A673 (cell line): ENCODE measurements around the gene ASTN2. TPM values are rescaled to one million over a fixed set of nuclear protein-coding genes. Genes with fewer than 3 reads are reported as not detected.

ENCODE experiments used
- BruUV-seq: library from RNA; stranded (reverse); fragments of 400-500 nt; replicated peaks from 2 replicates; lab custom pipeline; 2021; lab: Mats Ljungman, UMichigan
- CTCF ChIA-PET: fragments of 300-600 bp; sonication (Branson Sonifier 250); formaldehyde crosslinking; loops from one replicate; lab custom pipeline; 2022; ENCODE audit warnings: antibody characterized with exemption; lab: Charles Lee
- POLR2A ChIA-PET: fragments of 300-600 bp; sonication (Branson Sonifier 250); formaldehyde crosslinking; loops from one replicate; lab custom pipeline; 2022; ENCODE audit warnings: antibody characterized with exemption; ENCODE audit not compliant: low non-redundant PET; lab: Charles Lee
- DNase-seq: peaks from one replicate; pipeline ENCODE4 v3.0.0-alpha.2; 2015; ENCODE audit warnings: low spot score
- H3K27ac ChIP-seq: fragments of 200-600 bp; sonication (generic); 2 replicates; pipeline ENCODE4 v1.5.1; 2016; ENCODE audit warnings: mixed run types, low read depth, mild to moderate bottlenecking, mixed read lengths, antibody characterized with exemption, low read length; ENCODE audit not compliant: poor library complexity, severe bottlenecking
- H3K27me3 ChIP-seq: fragments of 200-600 bp; sonication (generic); replicated peaks from 2 replicates; pipeline ENCODE4 v1.6.1; 2017; ENCODE audit warnings: mixed run types, low read depth, mild to moderate bottlenecking, mixed read lengths, antibody characterized with exemption, low read length; ENCODE audit not compliant: insufficient read depth, poor library complexity
- H3K36me3 ChIP-seq: fragments of 200-600 bp; sonication (generic); 2 replicates; pipeline ENCODE4 v1.6.1; 2016; ENCODE audit warnings: mixed run types, mild to moderate bottlenecking, mixed read lengths, antibody characterized with exemption, low read length; ENCODE audit not compliant: insufficient read depth, poor library complexity, severe bottlenecking
- H3K4me1 ChIP-seq: fragments of 200-600 bp; sonication (generic); 2 replicates; pipeline ENCODE4 v1.6.1; 2017; ENCODE audit warnings: mixed run types, mild to moderate bottlenecking, mixed read lengths, antibody characterized with exemption, low read length; ENCODE audit not compliant: insufficient read depth, poor library complexity, severe bottlenecking
- H3K4me3 ChIP-seq: fragments of 200-600 bp; sonication (generic); 2 replicates; pipeline ENCODE4 v1.5.1; 2016; ENCODE audit warnings: low read depth, mixed run types, mild to moderate bottlenecking, mixed read lengths, low read length; ENCODE audit not compliant: poor library complexity, severe bottlenecking
- H3K9me3 ChIP-seq: fragments of 200-600 bp; sonication (generic); 2 replicates; pipeline ENCODE4 v1.6.1; 2016; ENCODE audit warnings: mixed run types, low read depth, mild to moderate bottlenecking, mixed read lengths, antibody characterized with exemption, low read length; ENCODE audit not compliant: poor library complexity, severe bottlenecking
- CTCF ChIP-seq: fragments of 300-800, 200-600 bp; sonication (generic); conservative IDR thresholded peaks from 2 replicates; pipeline ENCODE4 v1.5.1; 2017; ENCODE audit warnings: low read depth, mild to moderate bottlenecking, antibody characterized with exemption, low read length, moderate library complexity, mixed read lengths
- EZH2 ChIP-seq: fragments of 200-600 bp; sonication (generic); IDR thresholded peaks from 2 replicates; pipeline ENCODE4 v1.6.1; 2017; ENCODE audit warnings: borderline replicate concordance, low read depth, mild to moderate bottlenecking, mixed read lengths, antibody characterized with exemption, low read length; ENCODE audit not compliant: poor library complexity, severe bottlenecking
- intact Hi-C: fragments of 100-400 bp; cut with micrococcal nuclease; formaldehyde crosslinking; loops from one replicate; pipeline ENCODE4 v1.10.0; 2022; ENCODE audit not compliant: unreplicated experiment
- total RNA-seq: library from RNA; stranded (reverse); gene quantifications from 2 replicates; pipeline ENCODE4 v1.2.3, GENCODE V29; 2021

ASTN2 gene
- total RNA-seq, 1 experiment from 2014 or later, result 3.4 TPM

GRCh38 chr9:117343427-117343826 is 71.4 kb downstream of the ASTN2 start:
- ChIA-PET CTCF (no interaction called here), POLR2A (interaction anchor here (0.5 kb wide), 1 partner anchor 60 kb away, joined by 7 read pairs; no protein-coding TSS in a partner anchor)
- H3K4me1 ChIP-seq, result no peaks in the 10 kb centered on the region
- no peak overlapping the region for H3K4me3 ChIP-seq
- DNase-seq, result no peak
- TF ChIP-seq EZH2 (no peak), CTCF (no peak)
- H3K27me3 ChIP-seq, result no peaks in the 10 kb centered on the region
- H3K36me3 ChIP-seq, result no peaks in the 10 kb centered on the region
- BruUV-seq, result no TSS peak
- intact Hi-C loops, result no loop called here
- H3K27ac ChIP-seq, result no peak overlapping the region
- H3K9me3 ChIP-seq, result no peaks in the 10 kb centered on the region

GRCh38 chr9:117341151-117341550 is 73.7 kb downstream of the ASTN2 start:
- no TSS peak for BruUV-seq
- TF ChIP-seq EZH2 (no peak), CTCF (no peak)
- Histone ChIP-seq H3K4me1 (no peaks in the 10 kb centered on the region), H3K27ac (no peak overlapping the region), H3K9me3 (no peaks in the 10 kb centered on the region), H3K27me3 (no peaks in the 10 kb centered on the region), H3K4me3 (no peak overlapping the region), H3K36me3 (no peaks in the 10 kb centered on the region)
- ChIA-PET POLR2A (no interaction called here), CTCF (no interaction called here)
- intact Hi-C loops, result no loop called here
- no peak for DNase-seq

- intact Hi-C loops, result no loop called here
- no TSS peak for BruUV-seq
- Histone ChIP-seq H3K27ac (no peak overlapping the region), H3K4me1 (no peaks in the 10 kb centered on the region), H3K9me3 (no peaks in the 10 kb centered on the region), H3K4me3 (no peak overlapping the region), H3K36me3 (no peaks in the 10 kb centered on the region), H3K27me3 (no peaks in the 10 kb centered on the region)
- POLR2A ChIA-PET, result no interaction called here
- TF ChIP-seq EZH2 (no peak), CTCF (no peak)
- CTCF ChIA-PET, result no interaction called here
- no peak for DNase-seq
Measured at GRCh38 chr9:117340422-117340821, 74.4 kb downstream of the ASTN2 start.
